ENCODE data around the gene C6.

DNA sequence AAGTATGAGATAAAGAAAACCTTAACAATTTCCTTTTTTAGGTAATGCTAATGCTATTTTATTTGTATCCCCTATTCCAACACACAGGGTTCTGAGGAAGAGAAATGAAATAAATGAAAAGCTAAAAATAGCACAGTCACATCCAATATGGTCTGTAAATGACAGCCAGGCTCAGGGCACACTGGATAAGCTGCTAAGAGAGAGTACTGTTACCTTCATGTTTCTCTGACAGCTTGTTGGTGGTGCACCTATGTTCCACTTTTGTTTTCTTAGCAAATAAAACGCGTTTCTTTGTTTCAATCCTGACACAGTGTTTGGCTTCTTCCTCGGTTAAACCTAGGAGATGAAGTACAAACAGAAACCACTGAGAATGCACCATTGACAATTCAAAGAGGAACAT, 41.3 kb downstream of the C6 start:
- TF ChIP-seq, protein P1, sequence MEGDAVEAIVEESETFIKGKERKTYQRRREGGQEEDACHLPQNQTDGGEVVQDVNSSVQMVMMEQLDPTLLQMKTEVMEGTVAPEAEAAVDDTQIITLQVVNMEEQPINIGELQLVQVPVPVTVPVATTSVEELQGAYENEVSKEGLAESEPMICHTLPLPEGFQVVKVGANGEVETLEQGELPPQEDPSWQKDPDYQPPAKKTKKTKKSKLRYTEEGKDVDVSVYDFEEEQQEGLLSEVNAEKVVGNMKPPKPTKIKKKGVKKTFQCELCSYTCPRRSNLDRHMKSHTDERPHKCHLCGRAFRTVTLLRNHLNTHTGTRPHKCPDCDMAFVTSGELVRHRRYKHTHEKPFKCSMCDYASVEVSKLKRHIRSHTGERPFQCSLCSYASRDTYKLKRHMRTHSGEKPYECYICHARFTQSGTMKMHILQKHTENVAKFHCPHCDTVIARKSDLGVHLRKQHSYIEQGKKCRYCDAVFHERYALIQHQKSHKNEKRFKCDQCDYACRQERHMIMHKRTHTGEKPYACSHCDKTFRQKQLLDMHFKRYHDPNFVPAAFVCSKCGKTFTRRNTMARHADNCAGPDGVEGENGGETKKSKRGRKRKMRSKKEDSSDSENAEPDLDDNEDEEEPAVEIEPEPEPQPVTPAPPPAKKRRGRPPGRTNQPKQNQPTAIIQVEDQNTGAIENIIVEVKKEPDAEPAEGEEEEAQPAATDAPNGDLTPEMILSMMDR (IDR thresholded peaks at IDR 0.05; ENCODE audit: insufficient read depth, low read length, poor library complexity, severe bottlenecking), result no peak
- TF ChIP-seq EZH2phosphoT487 (conservative IDR thresholded peaks at IDR 0.05; ENCODE audit: low read length), result no peak
